Neural cell (in vitro differentiated cells): ENCODE measurements around the gene MAPK4.

Experiments used
- CTCF ChIP-seq: fragments of 450-650 bp; IDR thresholded peaks from 2 replicates; pipeline ENCODE4 v1.5.1; 2014; ENCODE audit warnings: antibody characterized with exemption, mild to moderate bottlenecking, moderate library complexity; ENCODE audit not compliant: poor library complexity, severe bottlenecking
- MXI1 ChIP-seq: fragments of 450-650 bp; conservative IDR thresholded peaks from 2 replicates; pipeline ENCODE4 v1.6.1; 2014; ENCODE audit warnings: antibody characterized with exemption, mild to moderate bottlenecking; ENCODE audit not compliant: poor library complexity, severe bottlenecking
- REST ChIP-seq: IDR thresholded peaks from 2 replicates; pipeline ENCODE4 v1.6.1; 2012; ENCODE audit warnings: borderline replicate concordance
- SMC3 ChIP-seq: fragments of 450-650 bp; conservative IDR thresholded peaks from 2 replicates; pipeline ENCODE4 v1.6.1; 2014; ENCODE audit warnings: antibody characterized with exemption, mild to moderate bottlenecking, moderate library complexity; ENCODE audit not compliant: poor library complexity
- TAF1 ChIP-seq: IDR thresholded peaks from 2 replicates; pipeline ENCODE4 v1.6.1; 2012; ENCODE audit warnings: low read depth

- TF ChIP-seq CTCF (no peak), TAF1 (no peak), SMC3 (no peak), REST (no peak), MXI1 (no peak)
Measured at GRCh38 chr18:50594942-50595341, 35.1 kb downstream of the MAPK4 start.
